ENCODE measurements around the gene DBP. TPM values are rescaled to one million over a fixed set of nuclear protein-coding genes. Genes with fewer than 3 reads are reported as not detected.

Gene DBP
- total RNA-seq, 1 experiment from 2014 or later: 12.0 TPM

- POLR2A ChIA-PET: interaction anchor here (0.7 to 3.4 kb wide), 10 partner anchors 8 to 363 kb away, joined by 3 to 23 read pairs (median 6); partner anchors contain the start of genes CA11, FAM83E, RPL18 and RUVBL2
- peaks cover 34% of the 10 kb centered on the region for H3K4me1 Mint-ChIP-seq
- H3K9me3 Mint-ChIP-seq: no peaks in the 10 kb centered on the region
- H3K36me3 Mint-ChIP-seq: no peaks in the 10 kb centered on the region
- CTCF ChIA-PET: interaction anchor here (0.6 to 3.0 kb wide), 13 partner anchors 9 to 362 kb away, joined by 3 to 20 read pairs (median 6); partner anchors contain the start of genes CA11, FAM83E, RPL18 and RUVBL2
- peaks cover 4% of the 10 kb centered on the region for H3K27me3 Mint-ChIP-seq (ENCODE audit: low read depth)
- ATAC-seq (no peak), DNase-seq (ENCODE audit: low spot score) (no peak)
- TF ChIP-seq TEAD1 (CRISPR knock-in tag; IDR thresholded peaks at IDR 0.05): no peak
- TF ChIP-seq TCF7 (CRISPR knock-in tag; IDR thresholded peaks at IDR 0.05; ENCODE audit: low read depth): no peak
- TF ChIP-seq, protein P1, sequence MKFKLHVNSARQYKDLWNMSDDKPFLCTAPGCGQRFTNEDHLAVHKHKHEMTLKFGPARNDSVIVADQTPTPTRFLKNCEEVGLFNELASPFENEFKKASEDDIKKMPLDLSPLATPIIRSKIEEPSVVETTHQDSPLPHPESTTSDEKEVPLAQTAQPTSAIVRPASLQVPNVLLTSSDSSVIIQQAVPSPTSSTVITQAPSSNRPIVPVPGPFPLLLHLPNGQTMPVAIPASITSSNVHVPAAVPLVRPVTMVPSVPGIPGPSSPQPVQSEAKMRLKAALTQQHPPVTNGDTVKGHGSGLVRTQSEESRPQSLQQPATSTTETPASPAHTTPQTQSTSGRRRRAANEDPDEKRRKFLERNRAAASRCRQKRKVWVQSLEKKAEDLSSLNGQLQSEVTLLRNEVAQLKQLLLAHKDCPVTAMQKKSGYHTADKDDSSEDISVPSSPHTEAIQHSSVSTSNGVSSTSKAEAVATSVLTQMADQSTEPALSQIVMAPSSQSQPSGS (CRISPR knock-in tag; IDR thresholded peaks at IDR 0.05; ENCODE audit: borderline replicate concordance, low read depth): no peak
- no peak for TF ChIP-seq ZNF219 (CRISPR knock-in tag; IDR thresholded peaks at IDR 0.05; ENCODE audit: borderline replicate concordance)
- TF ChIP-seq HMGXB4 (CRISPR knock-in tag; IDR thresholded peaks at IDR 0.05): no peak
- H3K27ac Mint-ChIP-seq: no peak overlapping the region
- H3K4me3 Mint-ChIP-seq: peak overlapping the region; percentile 71
These were observed 6.0 kb downstream of the DBP start for GRCh38 chr19:48631225-48631624.

DNA sequence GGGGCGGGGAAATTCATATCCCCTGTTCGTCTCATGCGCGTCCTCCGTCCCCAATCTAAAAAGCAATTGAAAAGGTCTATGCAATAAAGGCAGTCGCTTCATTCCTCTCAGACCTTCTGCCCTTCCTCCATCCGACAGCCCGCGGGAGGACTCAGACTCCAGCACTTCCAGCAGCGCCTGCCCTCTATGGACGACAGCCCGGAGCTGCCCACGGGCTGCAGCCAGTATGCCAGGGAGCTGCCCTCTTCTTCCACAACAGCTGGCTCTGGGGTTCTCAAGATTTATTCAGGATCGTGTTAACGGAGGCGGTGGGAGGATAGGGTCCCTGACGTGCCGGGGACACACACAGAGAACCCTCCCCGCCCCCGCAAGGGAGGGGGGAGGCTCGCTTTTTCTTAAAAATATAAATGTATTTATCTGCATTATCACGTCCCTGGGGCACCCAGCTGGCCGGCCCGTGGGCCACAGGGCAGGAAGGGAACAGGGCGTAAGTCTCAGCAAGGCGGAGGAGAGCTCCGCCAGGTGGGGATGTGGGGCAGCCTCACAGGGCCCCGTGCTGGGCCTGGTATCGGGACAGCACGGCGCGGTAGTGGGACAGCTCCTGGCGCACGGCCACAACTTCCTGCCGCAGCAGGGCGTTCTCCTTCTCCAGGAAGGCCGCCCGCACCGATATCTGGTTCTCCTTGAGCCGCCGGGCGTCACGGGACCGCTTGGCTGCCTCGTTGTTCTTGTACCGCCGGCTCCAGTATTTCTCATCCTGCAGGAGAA lies 6.7 kb downstream of the DBP start:
- POLR2A ChIA-PET: interaction anchor here (0.5 to 3.4 kb wide), 16 partner anchors 9 to 363 kb away, joined by 3 to 23 read pairs (median 4); partner anchors contain the start of genes CA11, FAM83E, RPL18 and RUVBL2
- H3K4me1 Mint-ChIP-seq: peaks cover 32% of the 10 kb centered on the region
- no peaks in the 10 kb centered on the region for H3K36me3 Mint-ChIP-seq
- DNase-seq (ENCODE audit: low spot score): peak; percentile 72
- ATAC-seq: peak; percentile 11
- H3K27me3 Mint-ChIP-seq (ENCODE audit: low read depth): no peaks in the 10 kb centered on the region
- CTCF ChIA-PET: interaction anchor here (0.6 to 3.0 kb wide), 25 partner anchors 8 to 363 kb away, joined by 3 to 20 read pairs (median 4); partner anchors contain the start of genes CA11, FAM83E, RPL18 and RUVBL2
- peak overlapping the region; percentile 71 for H3K4me3 Mint-ChIP-seq
- peak overlapping the region; percentile 99 for H3K27ac Mint-ChIP-seq
- no peaks in the 10 kb centered on the region for H3K9me3 Mint-ChIP-seq
- no peak for TF ChIP-seq ZNF671 (CRISPR knock-in tag; IDR thresholded peaks at IDR 0.05)
- no peak for TF ChIP-seq AFF4 (CRISPR knock-in tag; IDR thresholded peaks at IDR 0.05; ENCODE audit: borderline replicate concordance)
- no peak for TF ChIP-seq OVOL2 (CRISPR knock-in tag; IDR thresholded peaks at IDR 0.05; ENCODE audit: borderline replicate concordance)
- TF ChIP-seq JUN (CRISPR knock-in tag; IDR thresholded peaks at IDR 0.05): no peak
- no peak; the same call in 1 of the 2 replicates for TF ChIP-seq ARID4B (CRISPR knock-in tag; IDR thresholded peaks at IDR 0.05; ENCODE audit: borderline replicate concordance)
- no peak for TF ChIP-seq SOX15 (CRISPR knock-in tag; IDR thresholded peaks at IDR 0.05)
- TF ChIP-seq E2F5 (CRISPR knock-in tag; IDR thresholded peaks at IDR 0.05): 0 out of 2 replicates have a peak, but pooled peaks have one; percentile 17
- peak; percentile 92 for TF ChIP-seq ZNF416 (CRISPR knock-in tag; IDR thresholded peaks at IDR 0.05)
- no peak for TF ChIP-seq CBFB (CRISPR knock-in tag; IDR thresholded peaks at IDR 0.05; ENCODE audit: low read depth)
- TF ChIP-seq ZNF532 (CRISPR knock-in tag; IDR thresholded peaks at IDR 0.05; ENCODE audit: borderline replicate concordance): no peak; the same call in 1 of the 2 replicates
- TF ChIP-seq TCF7 (CRISPR knock-in tag; IDR thresholded peaks at IDR 0.05; ENCODE audit: low read depth): no peak

Measured in WTC11 (cell line).